GM10248 (cell line): ENCODE results near the gene SPEM2.

Experiments used
- CTCF ChIA-PET: fragments of 300-600 bp; sonication (Branson Sonifier 250); formaldehyde crosslinking; extraction: SDS; loops from one replicate; lab custom pipeline; 2021; ENCODE audit warnings: antibody characterized with exemption; lab: Yijun Ruan, JAX
- POLR2A ChIA-PET: fragments of 350-650 bp; sonication (Branson Sonifier 250); formaldehyde crosslinking; extraction: SDS; loops from one replicate; lab custom pipeline; 2020; ENCODE audit warnings: antibody characterized with exemption; lab: Yijun Ruan, JAX
- DNase-seq: peaks from one replicate; pipeline ENCODE4 v3.0.0; 2012; ENCODE audit errors: extremely low spot score
- TF ChIP-seq, protein P1 (sequence below): IDR thresholded peaks from 2 replicates; pipeline ENCODE4 v1.5.1; 2012; ENCODE audit warnings: mild to moderate bottlenecking, low read depth; ENCODE audit errors: extremely low read depth, missing control alignments, control extremely low read depth

SPEM2 gene

DNA sequence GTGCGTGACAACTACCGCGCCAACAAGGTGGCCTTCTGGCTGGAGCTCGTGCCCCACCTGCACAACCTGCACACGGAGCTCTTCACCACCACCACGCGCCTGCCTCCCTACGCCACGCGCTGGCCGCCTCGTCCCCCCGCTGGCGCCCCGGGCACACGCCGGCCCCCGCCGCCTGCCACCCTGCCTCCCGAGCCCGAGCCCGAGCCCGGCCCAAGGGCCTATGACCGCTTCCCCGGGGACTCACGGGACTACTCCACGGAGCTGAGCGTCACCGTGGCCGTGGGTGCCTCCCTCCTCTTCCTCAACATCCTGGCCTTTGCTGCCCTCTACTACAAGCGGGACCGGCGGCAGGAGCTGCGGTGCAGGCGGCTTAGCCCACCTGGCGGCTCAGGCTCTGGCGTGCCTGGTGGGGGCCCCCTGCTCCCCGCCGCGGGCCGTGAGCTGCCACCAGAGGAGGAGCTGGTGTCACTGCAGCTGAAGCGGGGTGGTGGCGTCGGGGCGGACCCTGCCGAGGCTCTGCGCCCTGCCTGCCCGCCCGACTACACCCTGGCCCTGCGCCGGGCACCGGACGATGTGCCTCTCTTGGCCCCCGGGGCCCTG, 8.3 kb upstream of the SPEM2 start:
- ChIA-PET POLR2A (no interaction called here), CTCF (interaction anchor here (0.6 kb wide), 1 partner anchor 61 kb away, joined by 3 read pairs; no protein-coding TSS in a partner anchor)
- TF ChIP-seq, protein P1, sequence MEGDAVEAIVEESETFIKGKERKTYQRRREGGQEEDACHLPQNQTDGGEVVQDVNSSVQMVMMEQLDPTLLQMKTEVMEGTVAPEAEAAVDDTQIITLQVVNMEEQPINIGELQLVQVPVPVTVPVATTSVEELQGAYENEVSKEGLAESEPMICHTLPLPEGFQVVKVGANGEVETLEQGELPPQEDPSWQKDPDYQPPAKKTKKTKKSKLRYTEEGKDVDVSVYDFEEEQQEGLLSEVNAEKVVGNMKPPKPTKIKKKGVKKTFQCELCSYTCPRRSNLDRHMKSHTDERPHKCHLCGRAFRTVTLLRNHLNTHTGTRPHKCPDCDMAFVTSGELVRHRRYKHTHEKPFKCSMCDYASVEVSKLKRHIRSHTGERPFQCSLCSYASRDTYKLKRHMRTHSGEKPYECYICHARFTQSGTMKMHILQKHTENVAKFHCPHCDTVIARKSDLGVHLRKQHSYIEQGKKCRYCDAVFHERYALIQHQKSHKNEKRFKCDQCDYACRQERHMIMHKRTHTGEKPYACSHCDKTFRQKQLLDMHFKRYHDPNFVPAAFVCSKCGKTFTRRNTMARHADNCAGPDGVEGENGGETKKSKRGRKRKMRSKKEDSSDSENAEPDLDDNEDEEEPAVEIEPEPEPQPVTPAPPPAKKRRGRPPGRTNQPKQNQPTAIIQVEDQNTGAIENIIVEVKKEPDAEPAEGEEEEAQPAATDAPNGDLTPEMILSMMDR: no peak
- DNase-seq: no peak

GRCh38 chr17:7418472-7419152, 6.8 kb upstream of the SPEM2 start:
- TF ChIP-seq, protein P1: no peak
- ChIA-PET CTCF (interaction anchor here (0.9 to 1.5 kb wide), 3 partner anchors 17 to 62 kb away, joined by 3 read pairs; partner anchors contain the start of gene TMEM102), POLR2A (interaction anchor here (0.6 kb wide), 1 partner anchor 46 kb away, joined by 4 read pairs; no protein-coding TSS in a partner anchor)
- no peak for DNase-seq

- ChIA-PET POLR2A (no interaction called here), CTCF (interaction anchor here (0.9 to 1.4 kb wide), 6 partner anchors 12 to 267 kb away, joined by 3 read pairs; partner anchors contain the start of genes TMEM102 and TP53)
- TF ChIP-seq, protein P1: no peak
- DNase-seq: no peak
These were observed 5.4 kb upstream of the SPEM2 start, which contains the start of gene SPEM1 for GRCh38 chr17:7419819-7420610. SPEM1 (plus strand) TSS chr17:7420324; CDS start chr17:7420385, 61 bp downstream.

DNA sequence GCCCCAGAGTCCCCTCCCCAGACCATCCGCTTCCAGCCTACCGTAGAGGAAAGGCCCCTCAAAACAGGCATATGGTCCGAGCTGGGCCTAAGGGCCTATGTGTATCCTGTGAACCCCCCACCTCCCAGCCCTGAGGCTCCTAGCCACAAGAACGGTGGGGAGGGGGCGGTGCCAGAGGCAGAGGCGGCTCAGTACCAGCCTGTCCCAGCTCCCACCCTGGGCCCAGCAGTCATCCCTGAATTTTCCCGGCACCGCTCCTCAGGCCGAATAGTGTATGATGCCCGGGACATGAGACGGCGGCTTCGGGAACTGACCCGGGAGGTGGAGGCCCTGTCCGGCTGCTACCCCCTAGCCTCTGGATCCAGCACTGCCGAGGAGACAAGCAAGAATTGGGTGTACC, 4.2 kb upstream of the SPEM2 start:
- CTCF ChIA-PET: interaction anchor here (1.3 to 1.4 kb wide), 3 partner anchors 11 to 20 kb away, joined by 3 read pairs; no protein-coding TSS in a partner anchor
- DNase-seq: no peak
- TF ChIP-seq, protein P1: no peak
- POLR2A ChIA-PET: interaction anchor here (0.7 kb wide), 1 partner anchor 23 kb away, joined by 3 read pairs; no protein-coding TSS in a partner anchor

DNA sequence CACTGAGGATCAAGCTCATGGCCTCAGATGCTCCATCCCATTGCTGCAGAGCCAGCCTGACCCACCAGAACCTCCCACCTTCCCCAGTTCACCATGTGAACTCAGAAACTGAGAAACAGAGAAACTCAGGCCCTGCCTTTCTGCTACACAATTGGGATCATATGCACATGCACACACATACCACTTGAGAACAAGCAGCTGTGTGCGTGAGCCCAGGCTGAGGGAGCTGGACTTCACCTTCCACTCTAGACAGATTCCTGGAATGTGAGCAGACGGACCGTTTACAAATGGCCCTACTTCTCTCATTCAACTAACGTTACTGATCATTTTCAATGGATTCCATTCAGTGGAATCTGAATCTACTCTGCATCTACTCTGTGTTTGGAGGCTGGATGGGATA, 1.7 kb upstream of the SPEM2 start:
- TF ChIP-seq, protein P1: no peak
- POLR2A ChIA-PET: no interaction called here
- no peak for DNase-seq
- CTCF ChIA-PET: no interaction called here

- TF ChIP-seq, protein P1: no peak
- CTCF ChIA-PET: interaction anchor here (1.1 to 4.1 kb wide), 4 partner anchors 10 to 135 kb away, joined by 3 to 19 read pairs (median 4); partner anchors contain the start of genes FGF11 and TMEM102
- no peak for DNase-seq
- POLR2A ChIA-PET: interaction anchor here (0.6 to 1.1 kb wide), 2 partner anchors 58 to 235 kb away, joined by 4 read pairs; partner anchors contain the start of gene POLR2A
These were observed 340 bp downstream of the SPEM2 start for GRCh38 chr17:7425756-7426155.
